H9 (cell line): ENCODE measurements around the gene GPLD1. TPM values are rescaled to one million over a fixed set of nuclear protein-coding genes. Genes with fewer than 3 reads are reported as not detected.

Experiments used
- DNase-seq: peaks from one replicate; pipeline ENCODE4 v3.0.0-alpha.2; 2017
- H2AFZ ChIP-seq: one replicate; pipeline ENCODE4 v1.6.1; 2013; ENCODE audit warnings: mild to moderate bottlenecking, low read length, control low read depth, moderate library complexity
- H2AK5ac ChIP-seq: 2 replicates; pipeline ENCODE4 v1.6.1; 2013; ENCODE audit warnings: low read length, control low read depth, mixed read lengths; ENCODE audit not compliant: insufficient read length
- H2BK120ac ChIP-seq: one replicate; pipeline ENCODE4 v1.6.1; 2013; ENCODE audit warnings: low read depth, mild to moderate bottlenecking, low read length, control low read depth, inconsistent platforms; ENCODE audit not compliant: poor library complexity, severe bottlenecking
- H2BK12ac ChIP-seq: 2 replicates; pipeline ENCODE4 v1.6.1; 2013; ENCODE audit warnings: low read length, control low read depth, mixed read lengths, low read depth; ENCODE audit not compliant: insufficient read length
- H2BK15ac ChIP-seq: 2 replicates; pipeline ENCODE4 v1.6.1; 2013; ENCODE audit warnings: low read depth, low read length, control low read depth
- H2BK20ac ChIP-seq: one replicate; pipeline ENCODE4 v1.6.1; 2013; ENCODE audit warnings: low read depth, mild to moderate bottlenecking, low read length, control low read depth, inconsistent platforms; ENCODE audit not compliant: poor library complexity, severe bottlenecking
- H2BK5ac ChIP-seq: 2 replicates; pipeline ENCODE4 v1.6.1; 2013; ENCODE audit warnings: low read length, control low read depth, mixed read lengths; ENCODE audit not compliant: insufficient read length
- H3K14ac ChIP-seq: 2 replicates; pipeline ENCODE4 v1.6.1; 2013; ENCODE audit warnings: low read length, control low read depth; ENCODE audit not compliant: insufficient read depth
- H3K18ac ChIP-seq: 2 replicates; pipeline ENCODE4 v1.6.1; 2013; ENCODE audit warnings: low read depth, mild to moderate bottlenecking, mixed read lengths, low read length, control low read depth; ENCODE audit not compliant: insufficient read length
- H3K23ac ChIP-seq: 2 replicates; pipeline ENCODE4 v1.6.1; 2013; ENCODE audit warnings: low read length, control low read depth, mixed read lengths, low read depth; ENCODE audit not compliant: insufficient read length
- H3K23me2 ChIP-seq: 2 replicates; pipeline ENCODE4 v1.6.1; 2013; ENCODE audit warnings: low read depth, mild to moderate bottlenecking, mixed read lengths, low read length, control low read depth; ENCODE audit not compliant: insufficient read length, poor library complexity, severe bottlenecking
- H3K27ac ChIP-seq: 2 replicates; pipeline ENCODE4 v1.5.1; 2013; ENCODE audit warnings: low read length, control low read depth, mixed read lengths, low read depth; ENCODE audit not compliant: insufficient read length
- H3K27me3 ChIP-seq: 2 replicates; pipeline ENCODE4 v1.6.1; 2013; ENCODE audit warnings: low read length, control low read depth, inconsistent platforms; ENCODE audit not compliant: insufficient read depth
- H3K4ac ChIP-seq: 2 replicates; pipeline ENCODE4 v1.6.1; 2013; ENCODE audit warnings: low read depth, mild to moderate bottlenecking, control low read depth, inconsistent platforms, low read length, moderate library complexity
- H3K4me1 ChIP-seq: 2 replicates; pipeline ENCODE4 v1.6.1; 2013; ENCODE audit warnings: low read length, control low read depth, inconsistent platforms; ENCODE audit not compliant: insufficient read depth
- H3K4me2 ChIP-seq: 2 replicates; pipeline ENCODE4 v1.6.1; 2013; ENCODE audit warnings: low read length, control low read depth, mixed read lengths; ENCODE audit not compliant: insufficient read length, insufficient read depth
- H3K56ac ChIP-seq: 2 replicates; pipeline ENCODE4 v1.6.1; 2013; ENCODE audit warnings: low read depth, mild to moderate bottlenecking, mixed read lengths, low read length, control low read depth; ENCODE audit not compliant: insufficient read length
- H3K79me1 ChIP-seq: 2 replicates; pipeline ENCODE4 v1.6.1; 2013; ENCODE audit warnings: low read depth, mild to moderate bottlenecking, moderate library complexity, low read length, control low read depth, inconsistent platforms; ENCODE audit not compliant: insufficient read depth, poor library complexity, severe bottlenecking
- H3K79me2 ChIP-seq: 2 replicates; pipeline ENCODE4 v1.6.1; 2013; ENCODE audit warnings: low read length, control low read depth, inconsistent platforms; ENCODE audit not compliant: insufficient read depth
- H3K9ac ChIP-seq: 2 replicates; pipeline ENCODE4 v1.6.1; 2013; ENCODE audit warnings: low read length, control low read depth, mixed read lengths; ENCODE audit not compliant: insufficient read length; ENCODE audit errors: extremely low read depth
- H3K9me3 ChIP-seq: one replicate; pipeline ENCODE4 v1.6.1; 2013; ENCODE audit warnings: low read depth, low read length, inconsistent platforms; ENCODE audit not compliant: control insufficient read depth
- H3T11ph ChIP-seq: one replicate; pipeline ENCODE4 v1.6.1; 2013; ENCODE audit warnings: mild to moderate bottlenecking, low read length, control low read depth, inconsistent platforms
- H4K20me1 ChIP-seq: one replicate; pipeline ENCODE4 v1.6.1; 2013; ENCODE audit not compliant: control insufficient read depth, insufficient read length, insufficient read depth
- H4K5ac ChIP-seq: 2 replicates; pipeline ENCODE4 v1.6.1; 2013; ENCODE audit warnings: low read depth, mild to moderate bottlenecking, mixed read lengths, low read length, control low read depth; ENCODE audit not compliant: insufficient read length
- H4K8ac ChIP-seq: replicated peaks from 2 replicates; pipeline ENCODE4 v1.6.1; 2013; ENCODE audit warnings: low read length, control low read depth, mixed read lengths, low read depth; ENCODE audit not compliant: insufficient read length
- H4K91ac ChIP-seq: 2 replicates; pipeline ENCODE4 v1.6.1; 2013; ENCODE audit warnings: low read depth, mild to moderate bottlenecking, moderate library complexity, mixed read lengths, low read length, control low read depth; ENCODE audit not compliant: insufficient read length
- H3K27ac Mint-ChIP-seq, 3 experiments: 2 replicates in 2 of 3; 3 replicates in 1 of 3; pipeline ENCODE4 v1.8.0; 2020 to 2021; ENCODE audit warnings: mixed read lengths in 3 of 3, mild to moderate bottlenecking in 1 of 3, moderate library complexity in 1 of 3
- H3K27me3 Mint-ChIP-seq: 2 replicates; pipeline ENCODE4 v1.8.0; 2021; ENCODE audit warnings: low read depth, mild to moderate bottlenecking, moderate library complexity, mixed read lengths
- H3K36me3 Mint-ChIP-seq, 3 experiments: 2 replicates in 2 of 3; 3 replicates in 1 of 3; pipeline ENCODE4 v1.8.0; 2020 to 2021; ENCODE audit warnings: low read depth in 3 of 3, mixed read lengths in 3 of 3; ENCODE audit not compliant: insufficient read depth in 1 of 3
- H3K4me1 Mint-ChIP-seq, 2 experiments: 2 replicates each; pipeline ENCODE4 v1.8.0; 2020; ENCODE audit warnings: mixed read lengths in 2 of 2
- H3K4me3 Mint-ChIP-seq, 2 experiments: 2 replicates in 1 of 2; 3 replicates in 1 of 2; pipeline ENCODE4 v1.8.0; 2020 to 2021; ENCODE audit warnings: mild to moderate bottlenecking in 2 of 2, mixed read lengths in 2 of 2, moderate library complexity in 1 of 2
- H3K9me3 Mint-ChIP-seq, 2 experiments: 2 replicates in 1 of 2; 3 replicates in 1 of 2; pipeline ENCODE4 v1.8.0; 2020; ENCODE audit warnings: mild to moderate bottlenecking in 2 of 2, mixed read lengths in 2 of 2, moderate library complexity in 1 of 2
- CTCF ChIP-seq: fragments of 200-600 bp; sonication (generic); conservative IDR thresholded peaks from 3 replicates; pipeline ENCODE4 v1.8.0; 2021; ENCODE audit warnings: antibody characterized with exemption, mild to moderate bottlenecking
- WGBS: extraction: QIAGEN DNeasy Blood & Tissue Kit; methylation state at CpG from one replicate; pipeline ENCODE4 v1.1.7; 2013; ENCODE audit warnings: missing lambda C conversion rate, low lambda C conversion rate, mixed read lengths; ENCODE audit not compliant: insufficient read length; ENCODE audit errors: extremely low coverage; 5-methylcytosine and 5-hydroxymethylcytosine counted together
- total RNA-seq: library from RNA; stranded (reverse); gene quantifications from 2 replicates; pipeline ENCODE4 v1.2.1, GENCODE V29; 2021

GPLD1 gene
- total RNA-seq, 1 experiment from 2014 or later = 8.0 TPM

DNA sequence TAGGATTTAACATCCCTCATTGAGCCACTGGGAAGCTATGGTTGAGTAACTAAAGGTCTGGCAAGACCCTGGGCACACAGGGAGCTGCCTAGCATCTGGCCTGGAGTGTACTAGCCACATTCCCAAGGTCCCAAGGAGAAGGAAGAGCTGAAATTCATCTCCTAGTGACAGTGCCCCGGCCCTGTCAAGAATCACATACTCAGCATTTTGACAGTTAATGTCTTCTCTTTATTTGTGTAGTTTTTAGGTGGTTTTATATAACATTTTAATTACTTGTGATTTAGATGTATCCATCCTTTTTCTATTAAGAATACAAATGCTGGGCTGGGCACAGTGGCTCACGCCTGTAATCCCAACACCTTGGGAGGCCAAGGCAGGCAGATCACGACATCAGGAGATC, 45.8 kb upstream of the GPLD1 start:
- Histone ChIP-seq H4K5ac (no peak overlapping the region), H3K9me3 (no peaks in the 10 kb centered on the region), H3K27me3 (no peaks in the 10 kb centered on the region), H2BK12ac (no peak overlapping the region), H2AFZ (no peak overlapping the region), H3K23ac (no peak overlapping the region), H2AK5ac (no peak overlapping the region), H2BK120ac (no peak overlapping the region), H2BK5ac (no peak overlapping the region), H4K8ac (no peak overlapping the region), H3K79me1 (no peaks in the 10 kb centered on the region), H3K56ac (no peak overlapping the region), H2BK20ac (no peak overlapping the region), H3K18ac (no peak overlapping the region), H3K4ac (no peak overlapping the region), H2BK15ac (no peak overlapping the region), H3K14ac (no peak overlapping the region), H3K9ac (no peak overlapping the region), H4K20me1 (no peaks in the 10 kb centered on the region), H3K79me2 (no peaks in the 10 kb centered on the region), H3K27ac (no peak overlapping the region), H3K4me2 (no peak overlapping the region), H3T11ph (no peak overlapping the region), H4K91ac (no peak overlapping the region), H3K4me1 (0 out of 2 replicates have a peak, but pooled peaks cover 2% of the 10 kb centered on the region), H3K23me2 (no peaks in the 10 kb centered on the region)
- no peak for TF ChIP-seq CTCF
- no CpG with 5 or more reads among the region's 3 CpGs for WGBS
- H3K27ac Mint-ChIP-seq = no peak overlapping the region
- DNase-seq = no peak
- H3K36me3 Mint-ChIP-seq = no peaks in the 10 kb centered on the region; a peak in 1 of 7 replicates
- H3K4me3 Mint-ChIP-seq = no peak overlapping the region
- H3K9me3 Mint-ChIP-seq = no peaks in the 10 kb centered on the region
- H3K4me1 Mint-ChIP-seq = peaks cover 6 to 13% of the 10 kb centered on the region in 2 experiments
- H3K27me3 Mint-ChIP-seq = no peaks in the 10 kb centered on the region
